ENCODE measurements around the gene ADAMTS1. TPM values are rescaled to one million over a fixed set of nuclear protein-coding genes. Genes with fewer than 3 reads are reported as not detected.

Gene ADAMTS1
- total RNA-seq, 2 donors from 2014 or later: 24.2 to 24.3 TPM

DNA sequence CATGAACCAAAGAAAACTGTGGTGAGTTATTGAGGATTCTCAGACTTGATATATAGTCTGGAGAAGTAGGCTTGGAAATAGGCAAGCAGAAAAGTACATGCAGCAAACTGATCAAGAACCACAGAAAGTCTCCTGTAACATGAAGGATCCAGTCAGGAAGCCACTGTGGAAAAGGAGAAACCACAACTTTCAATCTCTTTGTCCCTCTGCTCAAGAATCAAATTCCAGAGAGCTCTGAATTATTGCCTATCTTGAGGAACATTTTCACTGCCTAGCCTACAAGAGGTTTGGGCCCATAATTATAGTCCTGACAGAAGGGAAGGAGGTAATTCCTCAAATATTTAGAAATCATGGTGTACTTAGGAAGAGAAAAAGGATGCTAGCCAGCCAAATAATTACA is 43.0 kb upstream of the ADAMTS1 start:
- Histone ChIP-seq H3K9me3 (ENCODE audit: control insufficient read depth, low read length) (peaks cover 13% of the 10 kb centered on the region), H3K27me3 (ENCODE audit: control insufficient read depth, insufficient read depth, low read length, poor library complexity, severe bottlenecking) (no peaks in the 10 kb centered on the region), H3K36me3 (ENCODE audit: control insufficient read depth, insufficient read depth, low read length) (no peaks in the 10 kb centered on the region), H3K9ac (ENCODE audit: extremely low read depth, low read length, poor library complexity, severe bottlenecking) (no peak overlapping the region), H3K27ac (ENCODE audit: low read depth, low read length) (no peak overlapping the region), H3K4me3 (ENCODE audit: low read length) (no peak overlapping the region), H3K4me1 (ENCODE audit: control insufficient read depth, insufficient read depth, low read length) (no peaks in the 10 kb centered on the region)
- TF ChIP-seq, protein P1, sequence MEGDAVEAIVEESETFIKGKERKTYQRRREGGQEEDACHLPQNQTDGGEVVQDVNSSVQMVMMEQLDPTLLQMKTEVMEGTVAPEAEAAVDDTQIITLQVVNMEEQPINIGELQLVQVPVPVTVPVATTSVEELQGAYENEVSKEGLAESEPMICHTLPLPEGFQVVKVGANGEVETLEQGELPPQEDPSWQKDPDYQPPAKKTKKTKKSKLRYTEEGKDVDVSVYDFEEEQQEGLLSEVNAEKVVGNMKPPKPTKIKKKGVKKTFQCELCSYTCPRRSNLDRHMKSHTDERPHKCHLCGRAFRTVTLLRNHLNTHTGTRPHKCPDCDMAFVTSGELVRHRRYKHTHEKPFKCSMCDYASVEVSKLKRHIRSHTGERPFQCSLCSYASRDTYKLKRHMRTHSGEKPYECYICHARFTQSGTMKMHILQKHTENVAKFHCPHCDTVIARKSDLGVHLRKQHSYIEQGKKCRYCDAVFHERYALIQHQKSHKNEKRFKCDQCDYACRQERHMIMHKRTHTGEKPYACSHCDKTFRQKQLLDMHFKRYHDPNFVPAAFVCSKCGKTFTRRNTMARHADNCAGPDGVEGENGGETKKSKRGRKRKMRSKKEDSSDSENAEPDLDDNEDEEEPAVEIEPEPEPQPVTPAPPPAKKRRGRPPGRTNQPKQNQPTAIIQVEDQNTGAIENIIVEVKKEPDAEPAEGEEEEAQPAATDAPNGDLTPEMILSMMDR (conservative IDR thresholded peaks at IDR 0.05): no peak
- no peak overlapping the region for H3K27ac Mint-ChIP-seq
- H3K4me3 Mint-ChIP-seq: no peak overlapping the region
- DNase-seq: no peak
- no peaks in the 10 kb centered on the region for H3K9me3 Mint-ChIP-seq
- no peaks in the 10 kb centered on the region for H3K36me3 Mint-ChIP-seq (ENCODE audit: low read depth)
- peaks cover 7% of the 10 kb centered on the region for H3K4me1 Mint-ChIP-seq
- no peaks in the 10 kb centered on the region for H3K27me3 Mint-ChIP-seq (ENCODE audit: insufficient read depth)

DNA sequence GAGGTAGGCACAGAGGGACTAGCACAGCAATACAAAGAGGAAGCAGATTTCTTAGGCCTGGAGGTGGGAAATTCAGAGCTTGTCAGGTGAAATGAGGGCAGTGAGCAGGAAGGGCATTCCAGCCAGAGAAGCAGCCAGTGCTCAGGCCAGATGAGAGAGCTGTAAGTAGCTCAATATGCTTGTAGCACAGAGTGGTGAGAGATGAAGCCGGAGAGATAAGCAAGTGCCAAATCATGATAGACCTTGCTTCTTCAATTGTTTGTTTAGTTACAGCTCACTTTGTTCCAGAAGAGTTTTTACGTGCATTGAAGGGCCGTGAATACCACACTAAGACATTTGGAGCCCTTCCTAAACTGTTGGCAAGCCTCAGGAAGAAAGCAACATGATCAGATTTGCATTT is 42.0 kb upstream of the ADAMTS1 start:
- Histone ChIP-seq H3K27me3 (ENCODE audit: control insufficient read depth, insufficient read depth, low read length, poor library complexity, severe bottlenecking) (no peaks in the 10 kb centered on the region), H3K4me3 (ENCODE audit: low read length) (no peak overlapping the region), H3K9ac (ENCODE audit: extremely low read depth, low read length, poor library complexity, severe bottlenecking) (no peak overlapping the region), H3K9me3 (ENCODE audit: control insufficient read depth, low read length) (peaks cover 13% of the 10 kb centered on the region), H3K36me3 (ENCODE audit: control insufficient read depth, insufficient read depth, low read length) (no peaks in the 10 kb centered on the region), H3K4me1 (ENCODE audit: control insufficient read depth, insufficient read depth, low read length) (no peaks in the 10 kb centered on the region), H3K27ac (ENCODE audit: low read depth, low read length) (no peak overlapping the region)
- Mint-ChIP-seq H3K27me3 (ENCODE audit: insufficient read depth) (no peaks in the 10 kb centered on the region), H3K9me3 (no peaks in the 10 kb centered on the region), H3K36me3 (ENCODE audit: low read depth) (no peaks in the 10 kb centered on the region), H3K27ac (no peak overlapping the region), H3K4me3 (no peak overlapping the region), H3K4me1 (peaks cover 7% of the 10 kb centered on the region)
- TF ChIP-seq, protein P1 (conservative IDR thresholded peaks at IDR 0.05): no peak
- WGBS, 2 experiments (ENCODE audit: insufficient coverage in 1 of 2, insufficient read length in 1 of 2): 83 to 95% methylated on average over 3 of the region's 3 CpGs
- no peak for DNase-seq

DNA sequence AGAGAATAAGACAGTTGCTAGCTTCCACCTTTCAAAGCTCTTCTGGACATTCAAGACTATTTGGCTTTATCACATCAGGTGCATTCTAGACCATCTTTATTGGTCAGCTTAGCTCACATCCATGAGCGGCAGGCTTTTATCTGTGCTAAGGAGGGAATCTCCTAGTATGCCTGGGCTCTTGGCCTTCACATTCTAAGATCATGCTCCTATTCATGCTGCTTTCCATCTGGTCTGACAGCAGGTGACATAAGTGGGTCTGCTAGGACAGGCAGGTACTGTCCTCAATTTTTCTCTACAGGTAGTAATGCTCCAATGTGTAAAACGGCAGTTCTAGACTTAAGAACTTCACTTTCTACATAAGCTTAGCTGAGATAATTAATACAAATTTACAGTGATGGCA is 39.2 kb upstream of the ADAMTS1 start:
- no peaks in the 10 kb centered on the region for H3K27me3 ChIP-seq (ENCODE audit: control insufficient read depth, insufficient read depth, low read length, poor library complexity, severe bottlenecking)
- H3K9me3 ChIP-seq (ENCODE audit: control insufficient read depth, low read length): peaks cover 13% of the 10 kb centered on the region
- DNase-seq: no peak
- no peaks in the 10 kb centered on the region for H3K27me3 Mint-ChIP-seq (ENCODE audit: insufficient read depth)
- no peak overlapping the region for H3K27ac ChIP-seq (ENCODE audit: low read depth, low read length)
- H3K9me3 Mint-ChIP-seq: no peaks in the 10 kb centered on the region
- H3K4me1 Mint-ChIP-seq: peaks cover 20% of the 10 kb centered on the region
- no peaks in the 10 kb centered on the region for H3K36me3 Mint-ChIP-seq (ENCODE audit: low read depth)
- H3K4me3 ChIP-seq (ENCODE audit: low read length): no peak overlapping the region
- H3K9ac ChIP-seq (ENCODE audit: extremely low read depth, low read length, poor library complexity, severe bottlenecking): no peak overlapping the region
- no peak overlapping the region for H3K4me3 Mint-ChIP-seq
- no peaks in the 10 kb centered on the region for H3K36me3 ChIP-seq (ENCODE audit: control insufficient read depth, insufficient read depth, low read length)
- TF ChIP-seq, protein P1 (conservative IDR thresholded peaks at IDR 0.05): no peak
- WGBS, 2 experiments (ENCODE audit: insufficient coverage in 1 of 2, insufficient read length in 1 of 2): 94 to 100% methylated on average over 1 of the region's 2 CpGs
- no peak overlapping the region for H3K27ac Mint-ChIP-seq
- H3K4me1 ChIP-seq (ENCODE audit: control insufficient read depth, insufficient read depth, low read length): no peaks in the 10 kb centered on the region

All from endodermal cell (in vitro differentiated cells).